ENCODE results near the gene PPP6R2. TPM values are rescaled to one million over a fixed set of nuclear protein-coding genes. Genes with fewer than 3 reads are reported as not detected.

The PPP6R2 gene
- total and polyA plus RNA-seq, 2 of the 8 experiments (the other 6 are each of a cell fraction or from before 2014, with no cell fraction given) = 25.0 to 32.2 TPM

- WGBS, 2 experiments (ENCODE audit: extremely low coverage in 1 of 2, insufficient coverage in 1 of 2, insufficient read length in 1 of 2, insufficient replicate concordance in 2 of 2, low coverage in 1 of 2, low lambda C conversion rate in 2 of 2, missing lambda C conversion rate in 1 of 2) = 74% methylated on average over 22 of the region's 35 CpGs; no CpG with 5 or more reads in 1 of the 2 experiments
These were observed 139.3 kb downstream of the PPP6R2 start for GRCh38 chr22:50482107-50483074.

More at GRCh38 chr22:50482107-50483074, 139.3 kb downstream of the PPP6R2 start:
- Histone ChIP-seq H2AK5ac (ENCODE audit: low read depth, low read length) (no peak overlapping the region), H3K4me2 (ENCODE audit: insufficient read depth in 1 of 2, low read depth in 2 of 2, low read length in 2 of 2) (peak overlapping the region; percentile 44 to 74; a peak in 3 of 4 replicates), H2BK20ac (ENCODE audit: low read length) (no peak overlapping the region), H3K9me3 (ENCODE audit: insufficient read depth in 2 of 2, low read depth in 1 of 2, low read length in 1 of 2) (no peaks in the 10 kb centered on the region), H3K56ac (replicated peaks; ENCODE audit: insufficient read length, low read depth, low read length) (no peak overlapping the region), H3K23ac (ENCODE audit: insufficient read length) (no peak overlapping the region), H3K36me3 (ENCODE audit: control insufficient read depth in 2 of 4, insufficient read depth in 4 of 4, low read length in 3 of 4) (0 out of 8 replicates have a peak, but pooled peaks cover 0 to 2% (median 0%) of the 10 kb centered on the region in 4 experiments), H3K27ac (ENCODE audit: low read depth, low read length) (no peak overlapping the region), H3K9ac (replicated peaks in 1 of 4; ENCODE audit: extremely low read depth in 1 of 4, low read depth in 3 of 4, low read length in 3 of 4) (peak overlapping the region in 3 of 4 experiments; percentile 44 to 69 (median 52); a peak in 5 of 7 replicates), H2BK5ac (ENCODE audit: low read depth, low read length) (peak overlapping the region; percentile 44; the same call in 1 of the 2 replicates), H4K8ac (ENCODE audit: extremely low read depth, insufficient read depth, low read length) (peak overlapping the region; percentile 62; the same call in 1 of the 2 replicates), H3K79me2 (ENCODE audit: control insufficient read depth in 1 of 2, insufficient read depth in 2 of 2, low read length in 2 of 2) (no peaks in the 10 kb centered on the region), H2BK15ac (ENCODE audit: low read length) (no peak overlapping the region), H4K5ac (ENCODE audit: insufficient read length, low read depth, low read length) (no peak overlapping the region), H3K4me1 (replicated peaks in 1 of 4; ENCODE audit: control insufficient read depth in 3 of 4, insufficient read depth in 4 of 4, low read length in 3 of 4) (peaks cover 0 to 5% (median 0%) of the 10 kb centered on the region in 4 experiments; a peak in 3 of 7 replicates), H3K14ac (ENCODE audit: insufficient read length) (no peak overlapping the region), H2AFZ (ENCODE audit: low read length) (no peak overlapping the region), H3K79me1 (ENCODE audit: low read depth, low read length) (no peaks in the 10 kb centered on the region), H2BK120ac (replicated peaks; ENCODE audit: low read depth, low read length) (no peak overlapping the region), H2BK12ac (ENCODE audit: low read depth, low read length) (0 out of 2 replicates have a peak overlapping the region, but pooled peaks have one; percentile 81), H3K27me3 (replicated peaks in 1 of 4; ENCODE audit: control insufficient read depth in 3 of 4, extremely low read depth in 1 of 4, insufficient read depth in 3 of 4, low read length in 3 of 4) (peaks cover 1 to 22% (median 13%) of the 10 kb centered on the region in 4 experiments; a peak in 6 of 7 replicates), H3K4ac (replicated peaks; ENCODE audit: insufficient read length, low read depth, low read length) (peak overlapping the region; percentile 53), H4K91ac (replicated peaks; ENCODE audit: insufficient read length, low read length) (peak overlapping the region; percentile 74), H3K18ac (ENCODE audit: extremely low read depth, low read length) (no peak overlapping the region; the same call in 1 of the 2 replicates), H3K23me2 (ENCODE audit: low read depth, low read length) (peaks cover 4% of the 10 kb centered on the region; the same call in 1 of the 2 replicates), H4K20me1 (replicated peaks in 1 of 2; ENCODE audit: control insufficient read depth in 1 of 2, insufficient read depth in 2 of 2, low read length in 2 of 2) (peaks cover 0 to 3% of the 10 kb centered on the region in 2 experiments), H3K4me3 (ENCODE audit: extremely low read depth in 1 of 4, insufficient read depth in 2 of 4, low read depth in 3 of 4, low read length in 4 of 4) (peak overlapping the region; percentile 50 to 74 (median 58))
- POLR2A ChIA-PET (ENCODE audit: partially characterized antibody) = interaction anchor here (0.8 to 4.8 kb wide), 14 partner anchors 9 to 44 kb away, joined by 3 to 21 read pairs (median 4); partner anchors contain the start of genes LMF2, NCAPH2 and SCO2
- peak in 1 of 2 experiments; percentile 74 for DNase-seq (ENCODE audit: low read depth in 1 of 2, low spot score in 2 of 2)
- no peak for FAIRE-seq
- 0 out of 4 replicates have a peak, but pooled peaks of 1 of the 2 experiments have one; percentile 38 for TF ChIP-seq HDAC2 (IDR thresholded peaks at IDR 0.05; ENCODE audit: borderline replicate concordance in 1 of 2, low read depth in 2 of 2, low read length in 2 of 2)
- peak; percentile 79 for TF ChIP-seq USF2 (IDR thresholded peaks at IDR 0.05; ENCODE audit: low read length)
- no peak for TF ChIP-seq SAP30 (IDR thresholded peaks at IDR 0.05; ENCODE audit: insufficient read depth, insufficient replicate concordance, low read length)
- TF ChIP-seq CEBPB (IDR thresholded peaks at IDR 0.05; ENCODE audit: low read depth, low read length) = no peak
- TF ChIP-seq ASH2L (IDR thresholded peaks at IDR 0.05; ENCODE audit: low read length) = no peak
- TF ChIP-seq KDM4A (IDR thresholded peaks at IDR 0.05; ENCODE audit: low read depth, low read length, severe bottlenecking) = peak; percentile 0
- CTCF ChIA-PET (ENCODE audit: partially characterized antibody) = interaction anchor here (0.6 to 5.6 kb wide), 8 partner anchors 9 to 214 kb away, joined by 3 to 54 read pairs (median 4); partner anchors contain the start of gene SCO2
